HEK293 (cell line): ENCODE data around the gene BCAS3.

Source experiments
- ZNF24 ChIP-seq: fragments of 450-650 bp; formaldehyde crosslinking; IDR thresholded peaks from 2 replicates; pipeline ENCODE4 v1.5.1; 2016; ENCODE audit warnings: missing biosample characterization, missing genetic modification characterization
- ZNF274 ChIP-seq, 2 experiments: fragments of 200-500 bp in 1 of 2; fragments of 450-650 bp in 1 of 2; sonication (Bioruptor generic) in 1 of 2; formaldehyde crosslinking in 1 of 2; IDR thresholded peaks; 2 replicates each; pipeline versions ENCODE4 v1.5.1 to v1.6.1; 2014 to 2016; ENCODE audit warnings: borderline replicate concordance in 1 of 2, inconsistent platforms in 1 of 2, low read length in 1 of 2, missing biosample characterization in 1 of 2, missing genetic modification characterization in 1 of 2
- ZNF776 ChIP-seq: fragments of 450-650 bp; formaldehyde crosslinking; IDR thresholded peaks from 2 replicates; pipeline ENCODE4 v1.5.0; 2017; ENCODE audit warnings: missing biosample characterization, missing genetic modification characterization, borderline replicate concordance
- TF ChIP-seq, protein P1 (sequence below): fragments of 450-650 bp; formaldehyde crosslinking; IDR thresholded peaks from 2 replicates; pipeline ENCODE4 v1.5.1; 2017; ENCODE audit warnings: missing biosample characterization, missing genetic modification characterization
- TF ChIP-seq, protein P2 (sequence below): fragments of 450-650 bp; formaldehyde crosslinking; IDR thresholded peaks from 2 replicates; pipeline ENCODE4 v1.5.1; 2016; ENCODE audit warnings: missing biosample characterization, missing genetic modification characterization

DNA sequence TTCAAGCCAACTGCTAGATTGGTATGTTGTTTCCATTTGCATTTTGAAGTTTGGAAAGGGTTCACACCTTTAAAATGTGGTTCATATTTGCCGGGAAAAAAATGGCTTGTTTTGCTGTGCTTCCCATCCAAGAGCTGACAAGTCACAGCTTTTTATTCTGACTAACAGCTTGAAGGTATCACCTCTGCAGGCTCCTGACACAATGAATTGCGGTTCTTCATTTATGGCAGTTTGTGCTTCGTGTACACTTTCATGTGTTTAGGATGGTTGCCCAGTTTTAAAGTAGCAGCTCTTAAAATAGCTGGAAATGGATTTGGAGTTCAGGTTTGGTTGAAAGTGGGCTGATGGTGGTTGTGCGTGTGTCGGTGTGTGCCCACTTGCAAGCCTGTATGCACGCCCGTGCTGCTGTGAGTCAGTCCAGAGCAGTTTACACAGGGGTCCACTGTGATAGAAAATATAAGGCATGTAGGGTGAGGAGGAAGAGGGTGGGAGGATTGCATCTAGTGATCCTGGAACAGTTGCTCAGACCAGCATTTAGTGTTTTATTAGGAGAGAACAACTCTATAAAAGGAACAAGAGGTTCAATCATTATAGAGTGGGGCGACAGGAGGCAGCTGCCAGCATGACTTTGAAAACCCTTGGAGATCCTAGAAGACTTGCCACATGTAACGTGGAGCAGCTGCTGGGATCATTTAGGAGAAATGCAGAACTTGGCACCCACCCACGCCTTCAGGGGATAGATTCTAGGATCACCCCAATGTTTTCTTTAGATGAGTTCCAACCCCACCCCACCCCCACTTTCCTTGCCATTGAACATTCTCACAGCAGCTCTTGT is 614.0 kb downstream of the BCAS3 start:
- TF ChIP-seq ZNF24 (no peak), ZNF776 (tag by site-specific recombination) (no peak), ZNF274 (IDR thresholded peaks at IDR 0.05; ENCODE audit: low read length) (no peak), ZNF274 (tag by site-specific recombination; IDR thresholded peaks at IDR 0.05; ENCODE audit: borderline replicate concordance) (no peak)
- TF ChIP-seq, protein P1, sequence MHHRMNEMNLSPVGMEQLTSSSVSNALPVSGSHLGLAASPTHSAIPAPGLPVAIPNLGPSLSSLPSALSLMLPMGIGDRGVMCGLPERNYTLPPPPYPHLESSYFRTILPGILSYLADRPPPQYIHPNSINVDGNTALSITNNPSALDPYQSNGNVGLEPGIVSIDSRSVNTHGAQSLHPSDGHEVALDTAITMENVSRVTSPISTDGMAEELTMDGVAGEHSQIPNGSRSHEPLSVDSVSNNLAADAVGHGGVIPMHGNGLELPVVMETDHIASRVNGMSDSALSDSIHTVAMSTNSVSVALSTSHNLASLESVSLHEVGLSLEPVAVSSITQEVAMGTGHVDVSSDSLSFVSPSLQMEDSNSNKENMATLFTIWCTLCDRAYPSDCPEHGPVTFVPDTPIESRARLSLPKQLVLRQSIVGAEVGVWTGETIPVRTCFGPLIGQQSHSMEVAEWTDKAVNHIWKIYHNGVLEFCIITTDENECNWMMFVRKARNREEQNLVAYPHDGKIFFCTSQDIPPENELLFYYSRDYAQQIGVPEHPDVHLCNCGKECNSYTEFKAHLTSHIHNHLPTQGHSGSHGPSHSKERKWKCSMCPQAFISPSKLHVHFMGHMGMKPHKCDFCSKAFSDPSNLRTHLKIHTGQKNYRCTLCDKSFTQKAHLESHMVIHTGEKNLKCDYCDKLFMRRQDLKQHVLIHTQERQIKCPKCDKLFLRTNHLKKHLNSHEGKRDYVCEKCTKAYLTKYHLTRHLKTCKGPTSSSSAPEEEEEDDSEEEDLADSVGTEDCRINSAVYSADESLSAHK (tag by site-specific recombination), result no peak
- TF ChIP-seq, protein P2, sequence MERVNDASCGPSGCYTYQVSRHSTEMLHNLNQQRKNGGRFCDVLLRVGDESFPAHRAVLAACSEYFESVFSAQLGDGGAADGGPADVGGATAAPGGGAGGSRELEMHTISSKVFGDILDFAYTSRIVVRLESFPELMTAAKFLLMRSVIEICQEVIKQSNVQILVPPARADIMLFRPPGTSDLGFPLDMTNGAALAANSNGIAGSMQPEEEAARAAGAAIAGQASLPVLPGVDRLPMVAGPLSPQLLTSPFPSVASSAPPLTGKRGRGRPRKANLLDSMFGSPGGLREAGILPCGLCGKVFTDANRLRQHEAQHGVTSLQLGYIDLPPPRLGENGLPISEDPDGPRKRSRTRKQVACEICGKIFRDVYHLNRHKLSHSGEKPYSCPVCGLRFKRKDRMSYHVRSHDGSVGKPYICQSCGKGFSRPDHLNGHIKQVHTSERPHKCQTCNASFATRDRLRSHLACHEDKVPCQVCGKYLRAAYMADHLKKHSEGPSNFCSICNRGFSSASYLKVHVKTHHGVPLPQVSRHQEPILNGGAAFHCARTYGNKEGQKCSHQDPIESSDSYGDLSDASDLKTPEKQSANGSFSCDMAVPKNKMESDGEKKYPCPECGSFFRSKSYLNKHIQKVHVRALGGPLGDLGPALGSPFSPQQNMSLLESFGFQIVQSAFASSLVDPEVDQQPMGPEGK (tag by site-specific recombination), result no peak
